Measurements from ENCODE around the gene PPP1R16B.
"Not testable (repeated sequence)": the region's sequence is repeated elsewhere in the genome, so short reads cannot be mapped to it uniquely, and the experiment has no call there.

Gene PPP1R16B

DNA sequence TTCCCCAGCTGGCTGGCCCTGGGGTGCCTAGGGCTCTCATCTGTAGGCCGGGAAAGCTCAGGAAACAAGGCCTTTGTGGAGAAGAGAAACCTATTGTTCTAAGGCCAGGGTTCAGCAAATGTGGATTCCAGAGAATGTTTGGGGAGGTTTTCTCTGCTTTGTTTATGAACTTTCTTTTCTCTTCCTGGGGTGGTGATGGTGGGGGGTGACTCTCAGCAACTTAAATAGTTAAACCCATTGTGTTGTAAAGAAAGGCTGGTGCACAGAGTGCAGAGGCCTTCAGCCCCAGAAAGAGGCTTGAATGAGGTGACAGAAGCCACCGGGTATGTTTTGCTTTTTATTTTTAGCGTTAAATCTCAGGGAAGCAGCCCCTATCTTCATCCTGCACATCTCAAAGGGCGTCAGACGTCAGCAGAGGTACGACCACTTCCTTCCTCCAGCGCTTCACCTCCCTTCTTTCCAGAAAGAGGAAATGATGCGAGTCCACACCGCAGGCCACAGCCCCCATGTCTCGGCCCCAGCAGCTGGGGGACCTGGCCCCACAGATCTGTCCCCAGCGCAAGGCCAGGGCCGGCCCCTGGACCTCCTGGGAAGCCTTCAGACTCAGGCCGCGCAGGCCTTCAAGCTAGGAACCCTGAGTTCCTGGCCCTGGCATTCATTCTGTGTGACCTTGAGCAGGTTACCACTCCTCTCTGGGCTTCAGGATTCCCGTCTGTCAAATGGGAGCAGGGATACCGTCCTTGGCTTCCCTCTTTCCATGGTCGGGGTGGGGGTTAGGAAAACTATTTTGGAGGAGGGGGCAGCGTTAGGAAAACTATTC, 605 bp upstream of the PPP1R16B start:
- CTCF ChIA-PET = interaction anchor here (0.6 to 3.7 kb wide), 11 partner anchors 14 to 88 kb away, joined by 3 to 13 read pairs (median 4); no protein-coding TSS in a partner anchor
- Mint-ChIP-seq H3K4me1 (peaks cover 67% of the 10 kb centered on the region), H3K27me3 (peaks cover 4% of the 10 kb centered on the region), H3K9me3 (no peaks in the 10 kb centered on the region), H3K4me3 (peak overlapping the region; percentile 87), H3K36me3 (peaks cover 32% of the 10 kb centered on the region), H3K27ac (peak overlapping the region; percentile 99)
- DNase-seq = peak; percentile 89

- DNase-seq = peak; percentile 61
- Mint-ChIP-seq H3K9me3 (no peaks in the 10 kb centered on the region), H3K36me3 (peaks cover 45% of the 10 kb centered on the region), H3K4me3 (peak overlapping the region; percentile 87), H3K27ac (peak overlapping the region; percentile 99), H3K4me1 (peaks cover 72% of the 10 kb centered on the region), H3K27me3 (peaks cover 4% of the 10 kb centered on the region)
- CTCF ChIA-PET = interaction anchor here (0.7 to 4.3 kb wide), 14 partner anchors 11 to 89 kb away, joined by 3 to 33 read pairs (median 4); partner anchors contain the start of gene ACTR5
These were observed 709 bp downstream of the PPP1R16B start for GRCh38 chr20:38805958-38806854.

DNA sequence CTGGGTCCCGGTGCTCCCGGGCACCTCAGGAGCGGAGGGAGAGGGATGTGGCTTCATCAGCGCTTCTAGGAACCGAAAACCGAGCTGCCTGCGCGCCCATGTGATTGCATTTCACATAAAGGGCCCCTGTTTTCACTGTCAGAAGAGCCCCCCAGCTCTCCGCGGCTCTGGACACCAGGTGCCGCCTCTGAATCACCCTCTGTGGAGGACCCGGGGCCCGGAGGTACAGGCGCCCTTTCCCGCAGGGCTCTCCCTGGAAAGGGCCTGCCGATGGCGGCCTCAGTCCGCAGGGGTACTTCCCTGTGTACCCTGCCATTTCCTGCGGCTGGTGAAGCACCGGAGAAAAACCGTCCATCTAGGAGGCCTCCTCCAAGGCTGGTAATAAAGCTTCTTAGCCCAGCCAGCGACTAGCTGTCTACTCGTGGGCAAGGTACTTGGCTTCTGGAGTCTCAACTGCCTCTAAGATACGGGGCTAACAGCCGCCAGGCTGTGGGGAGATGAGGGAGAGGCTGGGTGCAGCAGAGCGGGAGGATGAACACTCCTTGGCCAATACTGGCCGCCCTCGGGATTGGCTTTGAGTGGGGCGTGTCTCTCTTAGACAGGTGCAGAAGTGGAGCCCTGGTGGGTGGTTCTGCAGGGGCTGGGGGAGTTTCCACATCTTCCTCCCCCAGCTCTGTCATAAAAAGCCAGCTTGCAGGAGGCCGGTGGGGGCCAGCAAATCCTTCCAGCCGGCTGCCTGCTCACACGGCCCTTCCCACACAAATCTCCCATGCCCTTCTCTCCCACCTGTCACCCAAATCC, 1.6 kb downstream of the PPP1R16B start:
- no peaks in the 10 kb centered on the region for H3K9me3 Mint-ChIP-seq
- peaks cover 4% of the 10 kb centered on the region for H3K27me3 Mint-ChIP-seq
- H3K4me3 Mint-ChIP-seq = peak overlapping the region; percentile 78
- peaks cover 75% of the 10 kb centered on the region for H3K4me1 Mint-ChIP-seq
- CTCF ChIA-PET = interaction anchor here (0.7 to 4.3 kb wide), 12 partner anchors 11 to 118 kb away, joined by 3 to 33 read pairs (median 5); partner anchors contain the start of gene ACTR5
- H3K36me3 Mint-ChIP-seq = peaks cover 53% of the 10 kb centered on the region
- DNase-seq = peak; percentile 42
- H3K27ac Mint-ChIP-seq = peak overlapping the region; percentile 70

GRCh38 chr20:38809942-38810341, 4.4 kb downstream of the PPP1R16B start:
- H3K27ac Mint-ChIP-seq = no peak overlapping the region
- H3K4me1 Mint-ChIP-seq = peaks cover 67% of the 10 kb centered on the region
- H3K36me3 Mint-ChIP-seq = peaks cover 62% of the 10 kb centered on the region
- no peak for DNase-seq
- peaks cover 3% of the 10 kb centered on the region for H3K27me3 Mint-ChIP-seq
- H3K4me3 Mint-ChIP-seq = no peak overlapping the region
- CTCF ChIA-PET = interaction anchor here (1.2 to 4.3 kb wide), 2 partner anchors 65 to 83 kb away, joined by 3 to 33 read pairs; no protein-coding TSS in a partner anchor
- H3K9me3 Mint-ChIP-seq = no peaks in the 10 kb centered on the region

- H3K4me1 Mint-ChIP-seq = peaks cover 76% of the 10 kb centered on the region
- DNase-seq = no peak
- CTCF ChIA-PET = no interaction called here
- peaks cover 72% of the 10 kb centered on the region for H3K36me3 Mint-ChIP-seq
- no peaks in the 10 kb centered on the region for H3K9me3 Mint-ChIP-seq
- no peaks in the 10 kb centered on the region for H3K27me3 Mint-ChIP-seq
- no peak overlapping the region for H3K4me3 Mint-ChIP-seq
- peak overlapping the region; percentile 15 for H3K27ac Mint-ChIP-seq
These were observed 5.6 kb downstream of the PPP1R16B start for GRCh38 chr20:38810926-38811630.

DNA sequence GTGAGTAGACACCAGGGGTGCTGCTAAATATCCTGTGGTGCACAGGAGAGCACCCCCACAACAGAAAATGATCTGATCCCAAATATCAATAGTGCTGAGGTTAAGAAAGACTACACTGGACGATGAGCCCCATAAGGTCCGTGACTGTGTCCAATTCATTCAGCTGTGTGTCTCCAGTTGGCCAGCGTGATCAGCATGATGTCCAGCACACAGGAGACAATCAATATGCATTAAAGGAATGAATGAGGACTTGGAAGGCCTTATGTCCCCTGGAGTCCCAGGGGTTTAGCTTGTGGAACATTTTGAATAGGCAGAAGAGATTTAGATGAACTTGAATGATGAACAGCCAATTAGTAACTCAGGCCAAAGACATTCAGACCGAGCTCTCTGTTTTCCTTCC, 6.3 kb downstream of the PPP1R16B start:
- CTCF ChIA-PET = no interaction called here
- Mint-ChIP-seq H3K27ac (peak overlapping the region; percentile 4), H3K36me3 (peaks cover 79% of the 10 kb centered on the region), H3K4me1 (peaks cover 83% of the 10 kb centered on the region), H3K9me3 (no peaks in the 10 kb centered on the region), H3K27me3 (no peaks in the 10 kb centered on the region), H3K4me3 (no peak overlapping the region)
- no peak for DNase-seq

- no peak for DNase-seq
- no peaks in the 10 kb centered on the region for H3K9me3 Mint-ChIP-seq
- no peak overlapping the region for H3K4me3 Mint-ChIP-seq
- no peaks in the 10 kb centered on the region for H3K27me3 Mint-ChIP-seq
- peaks cover 79% of the 10 kb centered on the region for H3K36me3 Mint-ChIP-seq
- H3K27ac Mint-ChIP-seq = no peak overlapping the region
- CTCF ChIA-PET = no interaction called here
- H3K4me1 Mint-ChIP-seq = peaks cover 85% of the 10 kb centered on the region
These were observed 6.7 kb downstream of the PPP1R16B start for GRCh38 chr20:38812182-38812581.

GRCh38 chr20:38812709-38813573, 7.4 kb downstream of the PPP1R16B start:
- DNase-seq = no peak
- Mint-ChIP-seq H3K9me3 (no peaks in the 10 kb centered on the region), H3K27me3 (no peaks in the 10 kb centered on the region), H3K4me1 (peaks cover 82% of the 10 kb centered on the region), H3K4me3 (no peak overlapping the region), H3K27ac (no peak overlapping the region), H3K36me3 (peaks cover 77% of the 10 kb centered on the region)
- CTCF ChIA-PET = no interaction called here

DNA sequence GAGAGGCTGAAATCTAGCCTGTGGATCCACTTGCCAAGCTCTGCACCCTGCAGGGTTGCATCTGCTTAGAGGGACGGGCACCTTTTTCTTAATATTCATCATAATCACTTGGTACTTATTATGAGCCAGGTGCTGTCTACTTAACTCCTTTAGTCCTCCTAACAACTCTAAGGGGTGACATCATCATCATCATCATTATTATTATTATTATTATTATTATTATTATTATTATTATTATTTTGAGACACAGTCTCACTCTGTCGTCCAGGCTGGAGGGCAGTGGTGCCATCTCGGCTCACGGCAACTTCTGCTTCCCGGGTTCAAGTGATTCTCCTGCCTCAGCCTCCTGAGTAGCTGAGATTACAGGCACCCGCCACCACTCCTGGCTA, 8.1 kb downstream of the PPP1R16B start:
- H3K9me3 Mint-ChIP-seq, DNase-seq, CTCF ChIA-PET, H3K27ac Mint-ChIP-seq, H3K4me3 Mint-ChIP-seq, H3K27me3 Mint-ChIP-seq: not testable (repeated sequence)
- Mint-ChIP-seq H3K4me1 (peaks cover 82% of the 10 kb centered on the region), H3K36me3 (peaks cover 76% of the 10 kb centered on the region)

- H3K4me1 Mint-ChIP-seq = peaks cover 77% of the 10 kb centered on the region
- no peaks in the 10 kb centered on the region for H3K27me3 Mint-ChIP-seq
- H3K4me3 Mint-ChIP-seq = no peak overlapping the region
- peaks cover 71% of the 10 kb centered on the region for H3K36me3 Mint-ChIP-seq
- H3K9me3 Mint-ChIP-seq = no peaks in the 10 kb centered on the region
- H3K27ac Mint-ChIP-seq = peak overlapping the region; percentile 49
- no peak for DNase-seq
- CTCF ChIA-PET = no interaction called here
These were observed 9.9 kb downstream of the PPP1R16B start for GRCh38 chr20:38815446-38815845.

DNA sequence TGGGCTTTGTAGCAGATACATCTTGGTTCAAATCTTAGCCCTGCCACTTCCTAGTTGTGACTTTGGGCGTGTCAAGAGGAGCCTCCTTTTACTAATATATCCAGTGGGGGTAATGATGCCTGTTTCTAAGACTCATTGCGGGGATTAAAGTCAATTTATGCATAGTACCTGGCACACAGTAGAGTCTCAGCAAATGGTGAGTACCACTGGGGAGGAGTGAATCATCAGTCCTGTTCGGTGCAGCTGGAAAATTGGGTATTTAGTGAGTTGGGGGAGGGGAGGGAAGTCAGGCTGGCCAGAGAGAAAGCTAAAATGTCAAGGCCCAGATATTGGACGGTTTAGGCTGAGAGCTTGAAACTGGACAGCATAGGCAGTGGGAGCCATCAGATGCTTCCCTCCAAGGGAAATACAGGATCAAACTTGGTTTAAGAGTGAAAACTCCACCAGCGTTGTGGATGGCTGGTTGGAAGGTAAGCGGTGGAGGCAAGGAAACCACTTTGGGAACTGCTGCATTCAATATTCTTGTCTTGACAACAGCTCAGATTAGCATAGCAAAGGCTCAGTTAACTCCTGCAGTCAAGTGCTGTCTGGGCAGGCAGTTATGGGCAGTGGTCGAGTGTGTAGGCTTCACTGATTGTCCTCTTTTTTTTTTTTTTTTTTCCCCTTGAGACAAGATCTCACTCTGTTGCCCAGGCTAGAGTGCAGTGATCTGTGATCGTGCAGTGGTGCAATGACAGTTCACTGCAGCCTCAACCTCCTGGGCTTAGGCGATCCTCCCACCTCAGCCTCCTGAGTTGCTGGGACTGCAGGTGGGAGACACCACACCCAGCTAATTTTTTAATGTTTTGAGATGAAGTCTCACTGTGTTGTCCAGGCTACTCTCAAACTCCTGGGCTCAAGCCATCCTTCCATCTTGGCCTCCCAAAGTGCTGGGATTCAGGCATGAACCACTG, 12.9 kb downstream of the PPP1R16B start:
- no peak overlapping the region for H3K4me3 Mint-ChIP-seq
- H3K27ac Mint-ChIP-seq = no peak overlapping the region
- CTCF ChIA-PET = interaction anchor here (1.4 kb wide), 1 partner anchor 12 kb away, joined by 3 read pairs; no protein-coding TSS in a partner anchor

DNA sequence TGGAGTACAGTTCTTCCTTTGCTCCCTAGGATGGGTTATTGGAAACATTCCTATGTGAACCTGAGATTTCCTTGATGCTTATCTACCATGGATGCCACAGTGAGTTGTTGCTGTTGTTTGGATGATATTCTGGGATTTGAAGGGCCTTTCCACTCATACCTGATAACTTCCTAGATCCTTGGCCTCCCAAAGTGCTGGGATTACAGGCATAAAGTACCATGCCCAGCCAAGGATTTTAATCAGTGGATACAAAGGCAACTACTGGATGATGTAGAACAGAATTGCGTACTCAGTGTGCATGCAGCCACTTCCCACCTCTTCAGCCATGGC, 20.0 kb downstream of the PPP1R16B start:
- peaks cover 59% of the 10 kb centered on the region for H3K36me3 Mint-ChIP-seq
- no peak overlapping the region for H3K27ac Mint-ChIP-seq
- CTCF ChIA-PET = no interaction called here
- no peak for DNase-seq
- H3K27me3 Mint-ChIP-seq = no peaks in the 10 kb centered on the region
- peaks cover 8% of the 10 kb centered on the region for H3K9me3 Mint-ChIP-seq
- H3K4me3 Mint-ChIP-seq = no peak overlapping the region
- H3K4me1 Mint-ChIP-seq = peaks cover 67% of the 10 kb centered on the region

More for the DNA sequence above, 12.9 kb downstream of the PPP1R16B start:
- DNase-seq = no peak
- Mint-ChIP-seq H3K36me3 (peaks cover 66% of the 10 kb centered on the region), H3K9me3 (peaks cover 8% of the 10 kb centered on the region), H3K4me1 (peaks cover 73% of the 10 kb centered on the region), H3K27me3 (no peaks in the 10 kb centered on the region)
